Prostate gland (tissue), 2 donors: ENCODE data around the gene ANXA6. TPM values are rescaled to one million over a fixed set of nuclear protein-coding genes. Genes with fewer than 3 reads are reported as not detected.

ENCODE experiments used
- DNase-seq: peaks from one replicate; pipeline ENCODE4 v3.0.0-alpha.2; 2019; ENCODE audit warnings: low spot score
- H3K27ac ChIP-seq, 2 donors: fragments of 200-600 bp; sonication (generic); 2 replicates each; pipeline ENCODE4 v1.5.1; 2017 to 2019
- H3K27me3 ChIP-seq: fragments of 200-600 bp; sonication (generic); replicated peaks from 2 replicates; pipeline ENCODE4 v1.5.1; 2019; ENCODE audit not compliant: insufficient read depth
- H3K36me3 ChIP-seq, 2 donors: fragments of 200-600 bp; sonication (generic); 1 replicate in 1 of 2; 2 replicates in 1 of 2; pipeline versions ENCODE4 v1.5.1 to v1.8.1; 2017 to 2019
- H3K4me1 ChIP-seq: fragments of 200-600 bp; sonication (generic); replicated peaks from 2 replicates; pipeline ENCODE4 v1.5.1; 2019
- H3K4me3 ChIP-seq, 2 donors: fragments of 200-600 bp; sonication (generic); 2 replicates each; pipeline ENCODE4 v1.5.1; 2017 to 2019
- H3K9me3 ChIP-seq: fragments of 200-600 bp; sonication (generic); 2 replicates; pipeline ENCODE4 v1.5.1; 2017
- CTCF ChIP-seq, 4 experiments: fragments of 200-600 bp in 2 of 4; fragments of 450-650 bp in 2 of 4; sonication (generic) in 2 of 4; IDR thresholded peaks; 1 replicate in 3 of 4; 2 replicates in 1 of 4; pipeline ENCODE4 v1.5.1; 2016 to 2019; ENCODE audit warnings: antibody characterized with exemption in 4 of 4, mild to moderate bottlenecking in 2 of 4, moderate library complexity in 2 of 4
- POLR2A ChIP-seq: fragments of 450-650 bp; IDR thresholded peaks from one replicate; pipeline ENCODE4 v1.6.1; 2016; ENCODE audit warnings: antibody characterized with exemption, mild to moderate bottlenecking
- POLR2AphosphoS5 ChIP-seq: sonication (generic); formaldehyde crosslinking; IDR thresholded peaks from one replicate; pipeline ENCODE4 v1.6.1; 2017; ENCODE audit warnings: antibody characterized with exemption
- WGBS: methylation state at CpG from one replicate; pipeline ENCODE4 v1.1.5; 2018; 5-methylcytosine and 5-hydroxymethylcytosine counted together
- intact Hi-C: fragments of 100-400 bp; cut with DNase I; formaldehyde crosslinking; loops from one replicate; pipeline ENCODE4 v1.14.2; 2022
- total RNA-seq, 2 donors: library from RNA; depleted of rRNA; stranded (reverse); fragments of >200 nt; gene quantifications; one replicate each; pipeline ENCODE4 v1.1.0, GENCODE V29; 2016

ANXA6 gene
- total RNA-seq, 2 donors from 2014 or later: 85.7 to 184 TPM

- intact Hi-C loops: loop anchor here (5.0 kb wide), 1 partner anchor 108 kb away; no protein-coding TSS in a partner anchor
- TF ChIP-seq CTCF (IDR thresholded peaks at IDR 0.05) (no peak), POLR2A (no peak), POLR2AphosphoS5 (no peak)
- DNase-seq: no peak
- Histone ChIP-seq H3K4me1 (no peaks in the 10 kb centered on the region), H3K36me3 (peaks cover 0 to 2% of the 10 kb centered on the region in 2 donors), H3K27me3 (no peaks in the 10 kb centered on the region), H3K27ac (no peak overlapping the region), H3K4me3 (no peak overlapping the region), H3K9me3 (no peaks in the 10 kb centered on the region)
- WGBS: 76% methylated on average over 4 of the region's 4 CpGs
Observed at GRCh38 chr5:151128817-151129216, 28.8 kb downstream of the ANXA6 start.

- Histone ChIP-seq H3K36me3 (peaks cover 0 to 2% of the 10 kb centered on the region in 2 donors), H3K4me3 (no peak overlapping the region), H3K4me1 (no peaks in the 10 kb centered on the region), H3K27ac (no peak overlapping the region), H3K27me3 (no peaks in the 10 kb centered on the region), H3K9me3 (no peaks in the 10 kb centered on the region)
- no peak for DNase-seq
- WGBS: 86% methylated on average over 8 of the region's 8 CpGs
- TF ChIP-seq POLR2AphosphoS5 (no peak), POLR2A (no peak), CTCF (IDR thresholded peaks at IDR 0.05) (no peak)
- intact Hi-C loops: loop anchor here (2.0 to 5.0 kb wide), 2 partner anchors 37 to 109 kb away; no protein-coding TSS in a partner anchor
Observed at GRCh38 chr5:151127926-151128325, 29.7 kb downstream of the ANXA6 start.

GRCh38 chr5:151126199-151126645 lies 31.4 kb downstream of the ANXA6 start:
- Histone ChIP-seq H3K4me1 (no peaks in the 10 kb centered on the region), H3K4me3 (no peak overlapping the region), H3K36me3 (peaks cover under 1 to 8% of the 10 kb centered on the region in 2 donors), H3K9me3 (no peaks in the 10 kb centered on the region), H3K27ac (no peak overlapping the region), H3K27me3 (no peaks in the 10 kb centered on the region)
- intact Hi-C loops: loop anchor here (2.0 to 5.0 kb wide), 2 partner anchors 39 to 111 kb away; no protein-coding TSS in a partner anchor
- 21% methylated on average over 9 of the region's 9 CpGs for WGBS
- TF ChIP-seq POLR2A: no peak
- TF ChIP-seq CTCF (IDR thresholded peaks at IDR 0.05): peak; percentile 42 to 87 (median 79)
- peak; percentile 52 for DNase-seq

GRCh38 chr5:151125421-151125820 lies 32.2 kb downstream of the ANXA6 start:
- Histone ChIP-seq H3K4me1 (no peaks in the 10 kb centered on the region), H3K27me3 (no peaks in the 10 kb centered on the region), H3K36me3 (peaks cover 0 to 12% of the 10 kb centered on the region in 2 donors), H3K27ac (no peak overlapping the region), H3K4me3 (no peak overlapping the region), H3K9me3 (no peaks in the 10 kb centered on the region)
- DNase-seq: no peak
- 71% methylated on average over 7 of the region's 7 CpGs for WGBS
- intact Hi-C loops: loop anchor here (5.0 kb wide), 1 partner anchor 112 kb away; no protein-coding TSS in a partner anchor
- no peak for TF ChIP-seq CTCF (IDR thresholded peaks at IDR 0.05)
- no peak for TF ChIP-seq POLR2AphosphoS5
- no peak for TF ChIP-seq POLR2A
